ENCODE results near the gene GDAP1L1. TPM values are rescaled to one million over a fixed set of nuclear protein-coding genes. Genes with fewer than 3 reads are reported as not detected.
"Not testable (repeated sequence)": the region's sequence is repeated elsewhere in the genome, so short reads cannot be mapped to it uniquely, and the experiment has no call there.

GDAP1L1 gene
- total RNA-seq, 4 donors from 2014 or later: not detected

- no peak for DNase-seq
- intact Hi-C loops (cut with DNase I; ENCODE audit: low total_unique reads) (no loop called here), in situ Hi-C loops (cut with MboI; ENCODE audit: low sequenced_read_pairs in 4 of 4) (no loop called here)
- ATAC-seq: no peak
- Histone ChIP-seq H3K4me1 (peaks cover 0 to 9% of the 10 kb centered on the region in 2 donors), H3K4me3 (no peak overlapping the region), H3K36me3 (no peaks in the 10 kb centered on the region), H3K27me3 (no peaks in the 10 kb centered on the region), H3K9me3 (no peaks in the 10 kb centered on the region), H3K27ac (no peak overlapping the region)
- TF ChIP-seq CTCF (IDR thresholded peaks at IDR 0.05 in 4 of 5, conservative IDR thresholded peaks at IDR 0.05 in 1 of 5) (no peak), POLR2A (IDR thresholded peaks at IDR 0.05) (no peak)
Observed at GRCh38 chr20:44231193-44231592, 15.9 kb upstream of the GDAP1L1 start.

DNA sequence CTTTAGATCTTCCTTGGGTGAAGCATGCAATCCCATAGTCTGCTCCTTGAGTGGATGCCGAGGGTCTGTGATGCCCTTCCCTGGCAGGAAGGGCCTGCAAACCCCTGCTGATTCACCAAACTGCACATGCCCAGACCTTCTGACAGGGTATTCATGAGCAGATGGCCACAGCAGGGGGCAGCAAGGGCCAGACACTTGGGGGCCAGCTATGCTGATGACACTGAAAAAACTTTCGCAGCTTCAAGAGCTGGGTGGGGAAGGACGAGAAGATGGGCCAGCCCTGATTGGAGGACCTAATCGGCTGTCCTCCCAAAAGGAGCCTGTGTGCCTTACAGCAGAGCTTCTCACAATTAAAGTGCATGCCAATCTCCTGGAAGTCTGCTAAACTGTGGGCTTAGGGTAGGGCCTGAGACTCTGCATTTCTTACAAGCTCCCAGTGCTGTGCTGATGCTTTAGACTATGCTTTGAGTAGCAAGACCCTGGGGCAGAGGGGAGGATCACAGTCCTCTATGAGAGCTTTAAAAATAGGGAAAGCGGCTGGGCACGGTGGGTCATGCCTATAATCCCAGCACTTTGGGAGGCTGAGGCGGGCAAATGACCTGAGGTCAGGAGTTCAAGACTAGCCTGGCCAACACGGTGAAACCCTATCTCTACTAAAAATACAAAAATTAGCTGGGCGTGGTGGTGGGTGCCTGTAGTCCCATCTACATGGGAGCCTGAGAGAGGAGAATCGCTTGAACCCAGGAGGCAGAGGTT is 15.2 kb upstream of the GDAP1L1 start:
- no peaks in the 10 kb centered on the region for H3K9me3 ChIP-seq
- H3K36me3 ChIP-seq: no peaks in the 10 kb centered on the region
- intact Hi-C loops (cut with DNase I; ENCODE audit: low total_unique reads) (no loop called here), in situ Hi-C loops (cut with MboI; ENCODE audit: low sequenced_read_pairs in 4 of 4) (no loop called here)
- no peak overlapping the region for H3K4me3 ChIP-seq
- no peak overlapping the region for H3K27ac ChIP-seq
- ATAC-seq (no peak), DNase-seq (no peak)
- no peaks in the 10 kb centered on the region for H3K27me3 ChIP-seq
- no peak for TF ChIP-seq POLR2A (IDR thresholded peaks at IDR 0.05)
- TF ChIP-seq CTCF (IDR thresholded peaks at IDR 0.05 in 4 of 5, conservative IDR thresholded peaks at IDR 0.05 in 1 of 5): no peak
- peaks cover 0 to 9% of the 10 kb centered on the region in 2 donors for H3K4me1 ChIP-seq

- ATAC-seq; H3K4me3 ChIP-seq; H3K27ac ChIP-seq; H3K9me3 ChIP-seq; H3K4me1 ChIP-seq; H3K36me3 ChIP-seq; in situ Hi-C loops (cut with MboI; ENCODE audit: low sequenced_read_pairs in 4 of 4); DNase-seq; intact Hi-C loops (cut with DNase I; ENCODE audit: low total_unique reads); H3K27me3 ChIP-seq: not testable (repeated sequence)
Observed at GRCh38 chr20:44232469-44232856, 14.6 kb upstream of the GDAP1L1 start.

GRCh38 chr20:44233436-44234016 is 13.6 kb upstream of the GDAP1L1 start:
- H3K4me1 ChIP-seq: peaks cover 0 to 5% of the 10 kb centered on the region in 2 donors
- intact Hi-C loops (cut with DNase I; ENCODE audit: low total_unique reads): no loop called here
- DNase-seq (no peak), ATAC-seq (no peak)
- in situ Hi-C loops (cut with MboI; ENCODE audit: low sequenced_read_pairs in 4 of 4): no loop called here
- H3K9me3 ChIP-seq: no peaks in the 10 kb centered on the region
- no peaks in the 10 kb centered on the region for H3K27me3 ChIP-seq
- TF ChIP-seq POLR2A (IDR thresholded peaks at IDR 0.05) (no peak), CTCF (IDR thresholded peaks at IDR 0.05 in 4 of 5, conservative IDR thresholded peaks at IDR 0.05 in 1 of 5) (no peak)
- no peak overlapping the region for H3K4me3 ChIP-seq
- H3K36me3 ChIP-seq: no peaks in the 10 kb centered on the region
- H3K27ac ChIP-seq: no peak overlapping the region

- Histone ChIP-seq H3K4me1 (no peaks in the 10 kb centered on the region), H3K9me3 (no peaks in the 10 kb centered on the region), H3K27me3 (no peaks in the 10 kb centered on the region), H3K36me3 (no peaks in the 10 kb centered on the region), H3K27ac (no peak overlapping the region), H3K4me3 (no peak overlapping the region)
- intact Hi-C loops (cut with DNase I; ENCODE audit: low total_unique reads): no loop called here
- in situ Hi-C loops (cut with MboI; ENCODE audit: low sequenced_read_pairs in 4 of 4): no loop called here
- TF ChIP-seq POLR2A (IDR thresholded peaks at IDR 0.05): no peak
- TF ChIP-seq CTCF (IDR thresholded peaks at IDR 0.05 in 4 of 5, conservative IDR thresholded peaks at IDR 0.05 in 1 of 5): no peak
- ATAC-seq (no peak), DNase-seq (no peak)
Observed at GRCh38 chr20:44234566-44235317, 12.4 kb upstream of the GDAP1L1 start.
